ENCODE measurements around the gene ZAP70.
"Not testable (repeated sequence)": the region's sequence is repeated elsewhere in the genome, so short reads cannot be mapped to it uniquely, and the experiment has no call there.

The ZAP70 gene

DNA sequence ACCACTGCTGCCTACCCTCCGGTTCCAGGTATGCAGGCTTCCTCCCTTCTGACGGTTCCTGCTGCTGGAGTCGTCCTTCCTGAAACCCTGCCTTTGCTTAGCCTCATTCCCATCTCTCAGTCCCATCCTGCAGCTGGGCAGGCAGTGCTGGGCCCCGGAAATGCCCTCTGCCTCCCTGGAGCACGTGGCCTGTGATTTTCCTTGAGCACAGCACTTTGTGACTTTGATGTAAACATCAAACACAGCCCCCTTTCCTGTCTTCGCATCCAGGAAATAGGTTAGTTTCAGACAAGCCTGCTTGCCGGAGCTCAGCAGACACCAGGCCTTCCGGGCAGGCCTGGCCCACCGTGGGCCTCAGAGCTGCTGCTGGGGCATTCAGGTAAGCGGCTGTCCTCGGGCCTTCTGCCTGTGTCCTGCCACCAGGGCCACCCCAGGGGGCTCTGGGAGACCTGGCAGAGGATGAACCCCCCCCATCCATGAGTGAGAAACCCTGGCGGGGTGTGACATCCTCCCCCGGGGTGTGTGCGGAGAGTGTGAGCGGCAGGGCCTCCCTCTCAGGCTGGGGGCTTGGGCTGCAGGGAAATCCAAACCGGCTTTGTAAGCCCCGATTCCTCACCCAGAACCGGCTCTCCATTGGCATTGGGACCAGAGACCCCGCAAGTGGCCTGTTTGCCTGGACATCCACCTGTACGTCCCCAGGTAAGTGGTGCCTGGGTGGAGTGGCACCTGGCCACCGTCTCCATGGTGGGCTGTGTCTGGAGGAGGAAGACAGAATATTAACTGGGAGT, at the start of gene ZAP70:
ZAP70 (plus strand) TSS at position 281 of the 788 bp plus-strand sequence. CDS start 10,461 bp downstream, outside the sequence.
- DNase-seq (ENCODE audit: low read depth in 3 of 3, low spot score in 1 of 3): peak; percentile 38 to 50 (median 39)

DNA sequence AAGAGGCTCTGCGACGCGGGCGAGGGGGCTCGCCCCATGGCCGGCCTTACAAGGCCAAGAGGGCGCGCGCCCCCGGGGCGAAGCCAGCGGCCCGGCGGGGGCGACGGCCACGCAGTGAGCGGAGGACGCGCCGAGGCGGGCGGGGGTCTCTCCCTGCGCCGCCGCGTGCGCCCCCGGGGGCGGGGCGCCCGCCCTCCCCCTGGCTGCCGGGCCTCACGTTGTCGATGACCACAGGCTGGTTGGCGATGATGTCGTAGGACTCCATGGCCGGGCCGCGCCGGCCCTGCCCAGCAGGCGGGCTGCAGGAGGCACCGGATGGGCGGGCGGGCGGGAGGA, 49.8 kb upstream of the ZAP70 start:
- DNase-seq (ENCODE audit: low read depth in 3 of 3, low spot score in 1 of 3): no peak

DNA sequence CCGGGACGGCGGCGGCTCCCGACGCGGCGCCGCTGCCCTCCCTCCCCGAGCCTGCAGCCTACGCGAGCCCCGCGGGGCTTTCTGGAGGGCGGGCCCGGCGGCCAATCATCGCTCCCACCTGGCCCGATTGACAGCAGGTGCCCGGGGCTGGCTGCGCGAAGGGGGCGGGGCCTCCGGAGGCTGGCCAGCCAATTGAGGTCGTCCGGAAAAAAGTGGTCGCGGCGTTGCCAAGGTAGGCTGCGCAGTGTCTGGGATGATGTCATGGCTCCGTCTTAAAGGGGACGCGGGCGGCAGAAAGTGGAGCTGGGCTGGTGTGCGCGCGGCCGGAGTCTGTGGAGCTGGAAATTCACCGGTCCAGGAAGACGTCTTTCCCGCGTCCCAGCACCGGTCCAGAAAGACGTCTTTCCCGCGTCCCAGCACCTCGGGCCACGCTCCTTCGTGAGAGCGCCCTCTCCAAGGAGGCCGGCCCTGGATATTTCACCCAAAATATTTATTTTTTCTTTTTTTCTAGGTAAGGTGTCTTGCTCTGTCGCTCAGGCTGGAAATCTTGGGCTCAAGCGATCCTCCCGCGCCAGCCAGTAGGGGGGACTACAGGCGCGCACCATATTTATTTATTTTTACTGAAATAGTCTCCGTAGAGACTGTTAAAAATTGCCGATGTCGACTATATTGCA, 49.3 kb upstream of the ZAP70 start, which contains the start of gene ACTR1B:
ACTR1B (minus strand) TSS at position 83 of the 674 bp plus-strand sequence. CDS start 154 bp downstream, outside the sequence.
- DNase-seq (ENCODE audit: low read depth in 3 of 3, low spot score in 1 of 3): peak; percentile 95 to 96 (median 95)

DNA sequence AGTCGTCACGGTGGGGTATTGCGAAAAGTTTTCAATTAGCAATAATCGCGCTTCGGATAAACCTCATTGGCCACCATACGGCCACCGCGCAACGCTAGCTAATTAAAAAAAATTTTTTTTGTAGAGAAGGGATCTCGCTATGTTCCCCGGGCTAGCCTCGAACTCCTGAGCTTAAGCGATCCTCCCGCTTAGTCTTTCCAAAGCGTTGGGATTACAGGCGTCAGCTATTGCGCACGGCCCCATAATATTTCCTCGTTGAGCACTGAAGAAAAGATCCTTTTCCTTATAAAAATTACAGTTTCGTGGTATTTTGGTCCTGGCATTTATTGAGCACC, 48.8 kb upstream of the ZAP70 start:
- no peak for DNase-seq (ENCODE audit: low read depth in 3 of 3, low spot score in 1 of 3)

DNA sequence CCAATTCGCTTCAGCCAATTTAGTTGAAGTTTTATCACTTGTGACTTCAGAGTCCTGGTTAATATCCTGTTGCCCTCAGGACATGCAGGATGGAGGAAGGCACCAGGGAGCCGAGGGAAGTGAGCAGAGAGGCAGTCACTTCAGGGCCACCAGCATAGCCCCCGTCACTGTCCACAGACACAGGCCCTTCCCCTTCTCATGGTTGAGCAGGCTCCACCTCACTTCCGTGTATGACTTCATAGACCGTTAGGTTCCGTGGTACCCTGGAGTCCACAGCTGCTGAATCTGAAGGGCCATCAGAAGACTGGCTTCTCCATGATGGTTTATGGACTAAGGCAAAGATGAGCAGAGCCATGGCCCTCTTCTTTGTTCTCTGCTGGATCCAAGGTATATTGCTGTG, 43.9 kb upstream of the ZAP70 start, which contains the start of gene C2orf92:
C2orf92 (plus strand) TSS at position 266 of the 400 bp plus-strand sequence; CDS start at position 342, 76 bp downstream.
- DNase-seq (ENCODE audit: low read depth in 3 of 3, low spot score in 1 of 3): no peak

DNA sequence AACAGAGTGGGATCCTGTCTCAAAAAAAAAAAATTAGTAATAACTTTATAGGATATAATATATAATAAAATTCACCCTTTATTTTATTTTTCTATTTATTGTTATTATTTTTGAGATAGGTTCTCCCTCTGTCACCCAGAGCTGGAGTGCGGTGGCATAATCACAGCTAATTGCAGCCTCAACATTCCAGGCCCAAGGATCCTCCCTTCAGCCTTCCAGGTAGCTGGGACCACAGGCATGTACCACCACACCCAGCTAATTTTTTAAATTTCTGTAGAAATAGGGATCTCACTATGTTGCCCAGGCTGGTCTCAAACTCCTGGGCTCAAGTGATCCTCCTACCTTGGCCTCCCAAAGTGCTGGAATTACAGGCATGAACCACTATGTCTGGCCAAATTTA, 42.9 kb upstream of the ZAP70 start:
- DNase-seq (ENCODE audit: low read depth in 3 of 3, low spot score in 1 of 3): no peak

DNA sequence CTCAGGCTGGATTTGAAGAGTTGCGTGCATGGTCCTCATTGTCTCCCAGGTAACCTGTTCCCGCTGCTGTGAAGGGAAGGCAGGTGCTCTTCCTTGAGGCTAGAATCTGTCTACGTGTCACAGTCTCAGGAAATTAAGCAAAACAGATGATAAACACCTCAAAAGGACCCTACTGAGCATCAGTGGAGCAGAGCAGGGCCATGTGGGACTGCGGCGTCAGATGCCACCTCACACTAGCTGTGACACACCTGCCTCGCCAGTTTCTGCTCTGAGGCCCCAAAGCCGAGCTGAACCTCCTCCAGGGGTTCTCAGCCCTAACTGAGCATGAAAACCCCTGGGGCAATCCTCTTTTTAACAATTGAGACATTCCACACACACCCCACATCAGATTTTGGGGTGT, 41.9 kb upstream of the ZAP70 start:
- DNase-seq (ENCODE audit: low read depth in 3 of 3, low spot score in 1 of 3): no peak

DNA sequence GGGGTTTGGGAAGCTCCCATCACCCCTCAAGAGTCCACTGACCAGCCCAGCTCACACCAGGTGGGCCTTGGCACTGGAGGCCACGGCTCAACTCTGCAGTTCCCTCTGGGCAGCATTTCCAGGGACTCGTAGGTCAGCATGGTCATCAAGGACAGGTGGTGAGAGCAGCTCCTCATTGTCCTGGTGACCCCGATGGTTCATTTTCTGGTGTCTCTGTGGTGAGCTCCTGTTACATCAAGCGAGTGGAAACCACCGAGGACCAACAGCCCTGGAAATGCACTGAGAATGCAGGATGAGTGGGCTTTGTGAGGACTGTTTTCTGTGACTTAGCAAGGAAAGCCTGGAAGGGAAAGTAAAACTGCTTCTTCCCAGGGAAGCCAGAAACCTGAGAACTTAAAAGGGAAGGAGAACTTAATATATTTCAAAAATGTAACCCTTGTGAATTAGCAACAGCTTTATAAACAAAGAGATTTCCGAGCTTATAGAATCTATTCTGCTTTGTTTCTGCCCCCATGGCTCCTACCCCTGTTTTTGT, 40.7 kb upstream of the ZAP70 start:
- DNase-seq (ENCODE audit: low read depth in 3 of 3, low spot score in 1 of 3): not testable (repeated sequence)

DNA sequence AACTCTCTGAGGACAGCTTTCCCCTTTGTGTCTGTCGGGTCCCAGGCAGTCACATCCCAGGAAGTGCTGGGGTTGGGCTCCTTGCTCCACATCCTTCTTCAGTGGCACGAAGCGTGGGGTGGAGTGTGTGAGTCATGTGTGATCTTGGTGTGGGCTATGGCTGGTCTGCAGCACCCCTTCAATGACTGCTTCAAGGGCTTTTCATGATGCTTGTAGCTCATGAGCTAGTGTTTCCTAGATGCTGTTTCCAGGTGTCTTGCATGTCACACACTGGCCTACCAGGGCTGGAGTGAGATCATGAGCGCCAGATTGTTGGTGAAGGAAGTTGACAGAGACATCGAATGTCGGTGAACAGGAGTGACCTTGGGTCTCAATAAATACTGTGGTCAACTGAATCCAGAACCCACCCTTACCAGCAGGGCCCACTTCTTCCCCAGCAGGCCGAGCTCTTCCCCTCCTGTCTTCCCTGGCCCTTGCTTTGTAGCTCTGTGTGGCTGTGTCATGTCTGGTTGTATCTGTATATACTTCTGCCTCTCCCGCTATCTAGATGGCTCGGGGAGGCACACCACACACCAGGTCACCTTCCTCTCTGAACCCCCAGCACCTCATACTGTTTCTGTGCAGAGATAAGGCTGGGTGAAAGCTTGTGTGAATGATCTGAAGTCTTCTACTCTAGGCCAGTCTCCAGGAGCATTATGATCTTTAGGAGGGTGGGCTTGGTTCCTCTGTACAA, 40.0 kb upstream of the ZAP70 start:
- DNase-seq (ENCODE audit: low read depth in 3 of 3, low spot score in 1 of 3): no peak

DNA sequence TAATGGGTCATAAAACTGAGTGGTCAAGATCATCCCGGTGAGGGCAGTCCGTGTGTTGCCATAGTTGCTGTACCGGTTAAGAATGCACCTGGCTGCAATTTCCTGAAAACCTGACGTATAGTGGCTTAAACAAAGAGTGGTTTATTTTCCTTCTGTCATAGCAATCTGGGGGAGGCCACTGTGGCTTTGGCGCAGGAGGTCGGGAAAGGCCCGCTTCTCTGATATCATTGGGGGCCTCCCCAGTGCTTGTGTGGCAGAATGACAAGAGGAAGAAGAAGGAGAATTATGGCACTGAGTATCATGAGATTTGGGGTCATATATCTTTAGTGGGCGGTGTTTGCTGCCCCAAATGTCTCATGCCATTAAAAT, 39.5 kb upstream of the ZAP70 start:
- no peak for DNase-seq (ENCODE audit: low read depth in 3 of 3, low spot score in 1 of 3)

DNA sequence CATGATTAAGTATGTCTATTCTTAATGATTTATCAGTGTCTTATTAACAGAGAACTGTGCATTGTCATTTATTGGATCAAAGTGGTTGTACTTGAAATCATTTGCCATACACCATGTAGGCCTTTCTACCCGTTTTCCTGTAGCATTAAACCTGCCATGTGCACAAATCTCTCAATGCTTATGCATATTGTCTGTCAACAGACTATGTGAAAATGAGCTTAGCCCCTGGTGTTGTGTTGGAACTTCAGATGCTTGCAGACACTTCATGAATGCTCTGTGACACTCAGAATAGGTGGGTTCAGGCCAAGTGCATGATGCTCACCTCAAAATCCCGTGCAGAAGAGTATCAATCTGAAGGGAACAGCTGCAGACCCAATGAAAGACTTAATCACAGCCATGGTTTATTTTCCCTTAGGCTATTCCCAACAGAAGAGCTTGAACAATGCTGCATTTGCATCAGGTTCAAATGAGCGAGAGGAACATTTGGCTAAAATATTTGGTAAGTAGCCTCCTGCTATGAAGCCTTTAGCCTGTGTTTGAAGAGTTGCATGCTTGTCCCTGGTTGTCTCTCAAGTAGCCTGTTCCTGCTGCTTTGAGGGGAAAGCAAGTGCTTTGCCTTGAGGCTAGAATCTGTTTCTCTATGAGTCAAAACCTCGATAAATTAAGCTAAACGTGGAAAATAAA, 37.8 kb upstream of the ZAP70 start:
- no peak for DNase-seq (ENCODE audit: low read depth in 3 of 3, low spot score in 1 of 3)

DNA sequence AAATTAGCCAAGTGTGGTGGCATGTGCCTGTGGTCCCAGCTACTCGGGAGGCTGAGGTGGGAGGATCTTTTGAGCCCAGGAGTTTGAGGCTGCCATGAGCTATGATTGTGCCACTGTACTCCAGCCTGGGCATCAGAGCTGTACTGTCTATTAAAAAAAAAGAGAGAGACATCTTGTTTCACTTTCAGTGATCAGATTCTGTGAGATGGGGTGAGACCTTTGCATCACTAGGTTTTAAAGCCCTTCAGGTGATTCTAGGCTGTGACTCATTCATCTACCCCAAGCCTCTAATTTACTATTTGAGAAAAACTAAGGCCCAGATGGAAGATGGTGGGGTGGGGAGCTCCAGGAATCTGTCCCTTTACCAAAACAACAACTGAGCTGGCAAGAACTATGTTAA, 36.8 kb upstream of the ZAP70 start:
- DNase-seq (ENCODE audit: low read depth in 3 of 3, low spot score in 1 of 3): no peak

DNA sequence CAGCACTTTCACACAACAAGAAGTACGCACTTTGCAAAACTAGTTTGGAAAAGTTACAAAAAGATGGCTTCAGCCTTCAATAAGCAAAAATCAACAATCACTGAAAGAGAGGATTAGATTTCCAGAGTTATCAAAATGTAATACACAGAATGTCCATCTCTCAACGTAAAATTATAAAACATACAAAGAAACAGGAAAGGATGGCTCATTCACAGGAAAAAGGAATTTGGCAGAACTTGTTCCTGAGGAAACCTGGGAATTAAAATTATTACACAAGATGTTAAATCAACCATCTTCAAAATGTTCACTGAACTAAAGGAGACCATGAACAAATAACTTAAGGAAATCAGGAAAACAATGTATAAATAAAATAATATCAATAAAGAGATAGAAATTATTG, 35.9 kb upstream of the ZAP70 start:
- DNase-seq (ENCODE audit: low read depth in 3 of 3, low spot score in 1 of 3): no peak

DNA sequence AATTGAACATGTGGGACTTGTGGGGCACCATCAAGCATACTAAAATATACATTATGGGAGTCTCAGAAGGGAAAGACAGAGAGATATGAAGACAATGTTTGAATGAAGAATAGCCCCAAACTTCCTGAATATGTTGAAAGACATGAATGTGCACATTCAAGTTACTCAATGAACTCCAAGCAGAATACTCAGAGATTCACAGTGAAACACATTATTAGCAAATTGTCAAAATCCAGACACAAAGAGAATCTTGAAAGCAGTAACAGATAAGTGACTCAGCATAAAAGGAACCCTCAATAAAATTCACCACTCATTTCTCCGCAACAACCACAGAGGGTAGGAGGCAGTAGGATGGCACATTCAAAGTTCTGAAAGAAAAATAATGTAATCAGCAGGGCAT, 35.1 kb upstream of the ZAP70 start:
- DNase-seq (ENCODE audit: low read depth in 3 of 3, low spot score in 1 of 3): no peak

DNA sequence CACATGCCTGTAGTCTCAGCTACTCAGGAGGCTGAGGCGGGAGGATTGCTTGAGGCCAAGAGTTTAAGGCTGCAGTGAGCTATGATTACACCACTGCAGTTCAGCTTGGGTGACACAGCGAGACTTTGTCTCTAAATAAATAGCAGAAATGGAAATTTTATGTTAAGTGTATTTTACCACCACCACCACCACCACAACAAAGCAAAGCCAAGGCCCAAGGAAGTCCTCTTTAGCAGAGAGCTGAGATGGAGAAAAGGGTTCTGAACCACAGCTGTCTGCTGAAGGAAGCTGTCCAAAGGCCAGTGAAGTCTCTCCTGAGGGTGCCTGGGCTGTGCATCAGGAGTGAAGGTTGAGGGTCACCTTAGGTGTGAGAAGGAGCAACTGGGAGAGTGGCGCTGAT, 26.1 kb upstream of the ZAP70 start:
- DNase-seq (ENCODE audit: low read depth in 3 of 3, low spot score in 1 of 3): not testable (repeated sequence)

DNA sequence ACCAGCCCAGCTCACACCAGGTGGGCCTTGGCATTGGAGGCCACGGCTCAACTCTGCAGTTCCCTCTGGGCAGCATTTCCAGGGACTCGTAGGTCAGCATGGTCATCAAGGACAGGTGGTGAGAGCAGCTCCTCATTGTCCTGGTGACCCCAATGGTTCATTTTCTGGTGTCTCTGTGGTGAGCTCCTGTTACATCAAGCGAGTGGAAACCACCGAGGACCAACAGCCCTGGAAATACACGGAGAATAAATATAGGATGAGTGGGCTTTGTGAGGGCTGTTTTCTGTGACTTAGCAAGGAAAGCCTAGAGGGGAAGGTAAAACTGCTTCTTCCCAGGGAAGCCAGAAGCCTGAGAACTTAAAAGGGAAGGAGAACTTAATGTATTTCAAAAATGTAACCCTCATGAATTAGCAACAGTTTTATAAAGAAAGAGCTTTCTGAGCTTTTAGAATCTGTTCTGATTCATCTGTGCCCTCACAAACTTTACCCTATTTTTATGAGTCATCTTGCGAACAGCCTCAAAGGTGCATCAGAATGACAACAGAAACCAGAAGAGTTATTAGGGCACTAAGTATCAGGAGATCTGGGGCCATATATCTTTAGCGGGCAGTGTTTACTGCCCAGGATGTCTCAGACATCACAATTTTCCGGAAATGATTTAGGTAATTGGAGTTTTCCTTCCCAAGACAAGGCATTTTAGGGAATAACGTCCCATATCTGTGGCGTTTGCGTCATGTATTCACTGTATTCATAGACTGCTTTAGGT, 25.1 kb upstream of the ZAP70 start:
- DNase-seq (ENCODE audit: low read depth in 3 of 3, low spot score in 1 of 3): no peak

DNA sequence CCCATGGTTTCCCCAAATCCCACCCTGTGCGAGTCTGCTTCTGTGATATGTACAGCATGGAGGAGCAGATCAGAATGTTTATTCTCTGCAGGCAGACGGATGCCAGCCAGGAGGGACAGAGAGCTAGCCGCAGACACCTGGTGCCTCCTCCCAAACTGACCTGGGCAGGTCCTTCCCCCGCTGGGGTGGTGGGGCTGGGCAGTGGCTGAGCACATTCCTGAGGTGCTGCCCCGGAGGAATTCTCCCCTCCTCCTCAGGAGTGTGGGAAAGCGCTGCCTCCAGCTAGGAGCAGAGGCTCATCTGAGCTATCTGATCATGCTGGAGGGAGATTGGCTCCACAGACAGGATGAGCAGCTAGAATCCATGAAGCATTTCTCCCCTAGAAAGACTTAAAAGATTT, 22.2 kb upstream of the ZAP70 start:
- no peak for DNase-seq (ENCODE audit: low read depth in 3 of 3, low spot score in 1 of 3)

DNA sequence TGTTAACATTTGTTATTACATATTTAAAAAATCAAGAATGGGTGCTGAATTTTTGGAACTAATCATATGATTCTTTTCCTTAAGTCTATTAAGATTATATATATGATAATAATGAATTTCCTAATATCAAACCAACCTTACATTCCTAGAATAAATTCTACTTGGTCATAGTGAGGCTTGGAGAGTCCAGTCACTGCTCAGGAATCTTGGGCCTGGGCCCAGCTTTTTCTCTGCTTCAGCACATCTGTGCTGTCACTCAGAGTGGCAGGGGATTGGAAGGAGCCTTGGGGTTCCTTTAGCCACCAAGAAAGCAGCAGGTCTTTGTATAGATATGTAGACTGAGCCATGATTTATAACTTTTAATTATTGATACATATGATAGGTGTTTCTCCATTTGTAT, 19.9 kb upstream of the ZAP70 start:
- DNase-seq (ENCODE audit: low read depth in 3 of 3, low spot score in 1 of 3): no peak

DNA sequence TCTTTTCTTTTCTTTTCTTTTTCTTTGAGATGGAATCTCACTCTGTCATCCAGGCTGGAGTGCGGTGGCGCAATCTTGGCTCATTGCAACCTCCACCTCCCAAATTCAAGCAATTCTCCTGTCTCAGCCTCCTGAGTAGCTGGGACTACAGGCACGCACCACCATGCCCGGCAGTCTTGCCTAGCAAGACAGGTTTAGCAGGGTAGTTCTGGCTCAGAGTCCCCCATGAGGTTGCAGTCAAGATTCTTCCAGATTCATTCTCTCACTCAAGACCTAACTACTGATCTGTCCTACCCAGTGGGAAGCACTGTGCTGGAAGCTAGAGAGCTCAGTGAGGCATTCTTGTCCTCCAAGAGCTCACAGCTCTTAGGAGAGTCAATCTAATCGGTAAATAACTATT, 17.6 kb upstream of the ZAP70 start:
- DNase-seq (ENCODE audit: low read depth in 3 of 3, low spot score in 1 of 3): no peak

Data from stimulated activated CD4-positive, alpha-beta T cell treated with anti-CD3 and anti-CD28 coated beads, TNF-alpha, amount 100 ng/mL, for 1 hour (primary cell).